Measurements from ENCODE around the gene FOXP2.
A peak's percentile ranks its signal among the peaks of the same experiment; 100 is the strongest.

Gene FOXP2

GRCh38 chr7:114422507-114423501, 8.2 kb downstream of the FOXP2 start:
- H3K4me3 ChIP-seq (ENCODE audit: control insufficient read depth, low read depth, low read length): no peak overlapping the region
- no peak for DNase-seq (ENCODE audit: low read depth)
- TF ChIP-seq CTCF (conservative IDR thresholded peaks at IDR 0.05; ENCODE audit: control insufficient read depth, insufficient read depth, low read depth, low read length): peak; percentile 42

- DNase-seq (ENCODE audit: low read depth): no peak
- no peak overlapping the region for H3K4me3 ChIP-seq (ENCODE audit: control insufficient read depth, low read depth, low read length)
- TF ChIP-seq CTCF (conservative IDR thresholded peaks at IDR 0.05; ENCODE audit: control insufficient read depth, insufficient read depth, low read depth, low read length): no peak
Observed at GRCh38 chr7:114426382-114426781, 11.8 kb downstream of the FOXP2 start.

- DNase-seq (ENCODE audit: low read depth): peak; percentile 40
- no peak overlapping the region for H3K4me3 ChIP-seq (ENCODE audit: control insufficient read depth, low read depth, low read length)
- peak; percentile 43 for TF ChIP-seq CTCF (conservative IDR thresholded peaks at IDR 0.05; ENCODE audit: control insufficient read depth, insufficient read depth, low read depth, low read length)
Observed at GRCh38 chr7:114426824-114427223, 12.2 kb downstream of the FOXP2 start.

GRCh38 chr7:114428211-114428610, 13.6 kb downstream of the FOXP2 start:
- H3K4me3 ChIP-seq (ENCODE audit: control insufficient read depth, low read depth, low read length): no peak overlapping the region
- no peak for TF ChIP-seq CTCF (conservative IDR thresholded peaks at IDR 0.05; ENCODE audit: control insufficient read depth, insufficient read depth, low read depth, low read length)
- no peak for DNase-seq (ENCODE audit: low read depth)

- no peak for DNase-seq (ENCODE audit: low read depth)
- no peak for TF ChIP-seq CTCF (conservative IDR thresholded peaks at IDR 0.05; ENCODE audit: control insufficient read depth, insufficient read depth, low read depth, low read length)
- no peak overlapping the region for H3K4me3 ChIP-seq (ENCODE audit: control insufficient read depth, low read depth, low read length)
Observed at GRCh38 chr7:114431189-114431588, 16.6 kb downstream of the FOXP2 start.

GRCh38 chr7:114432061-114432460, 17.4 kb downstream of the FOXP2 start:
- no peak overlapping the region for H3K4me3 ChIP-seq (ENCODE audit: control insufficient read depth, low read depth, low read length)
- DNase-seq (ENCODE audit: low read depth): no peak
- TF ChIP-seq CTCF (conservative IDR thresholded peaks at IDR 0.05; ENCODE audit: control insufficient read depth, insufficient read depth, low read depth, low read length): no peak
